ENCODE results near the gene SEMA7A. TPM values are rescaled to one million over a fixed set of nuclear protein-coding genes. Genes with fewer than 3 reads are reported as not detected.
"Not testable (repeated sequence)": the region's sequence is repeated elsewhere in the genome, so short reads cannot be mapped to it uniquely, and the experiment has no call there.

Gene SEMA7A
- total RNA-seq, 2 donors from 2014 or later = 1.8 to 1.9 TPM

- intact Hi-C loops (cut with DNase I) = no loop called here
Observed at GRCh38 chr15:74395319-74396145, 38.2 kb downstream of the SEMA7A start.

GRCh38 chr15:74394090-74394846 is 39.5 kb downstream of the SEMA7A start:
- intact Hi-C loops (cut with DNase I) = loop anchor here in 1 of 2 donors (5.0 kb wide), 1 partner anchor 33 kb away; no protein-coding TSS in a partner anchor
- no peak for ATAC-seq
- DNase-seq = no peak

More at GRCh38 chr15:74395319-74396145, 38.2 kb downstream of the SEMA7A start:
- ATAC-seq = no peak
- no peak for DNase-seq

GRCh38 chr15:74393423-74393822 is 40.3 kb downstream of the SEMA7A start:
- DNase-seq (no peak), ATAC-seq (no peak)
- intact Hi-C loops (cut with DNase I) = loop anchor here in 1 of 2 donors (5.0 kb wide), 1 partner anchor 34 kb away; no protein-coding TSS in a partner anchor

- ATAC-seq (no peak), DNase-seq (no peak)
- intact Hi-C loops (cut with DNase I) = loop anchor here in 1 of 2 donors (5.0 kb wide), 1 partner anchor 34 kb away; no protein-coding TSS in a partner anchor
Observed at GRCh38 chr15:74392902-74393301, 40.9 kb downstream of the SEMA7A start.

GRCh38 chr15:74392451-74392830 is 41.3 kb downstream of the SEMA7A start:
- intact Hi-C loops (cut with DNase I) = loop anchor here in 1 of 2 donors (5.0 kb wide), 1 partner anchor 35 kb away; no protein-coding TSS in a partner anchor
- ATAC-seq (no peak), DNase-seq (no peak)

GRCh38 chr15:74391582-74392450 is 41.9 kb downstream of the SEMA7A start:
- intact Hi-C loops (cut with DNase I) = loop anchor here in 1 of 2 donors (5.0 kb wide), 1 partner anchor 35 kb away; no protein-coding TSS in a partner anchor
- DNase-seq (no peak), ATAC-seq (no peak)

- intact Hi-C loops (cut with DNase I) = loop anchor here in 1 of 2 donors (5.0 kb wide), 1 partner anchor 37 kb away; no protein-coding TSS in a partner anchor
- no peak for DNase-seq
- ATAC-seq = no peak
Observed at GRCh38 chr15:74390647-74391288, 43.0 kb downstream of the SEMA7A start.

GRCh38 chr15:74390049-74390646 is 43.6 kb downstream of the SEMA7A start:
- intact Hi-C loops (cut with DNase I) = loop anchor here in 1 of 2 donors (5.0 kb wide), 1 partner anchor 37 kb away; no protein-coding TSS in a partner anchor
- not testable (repeated sequence) for DNase-seq, ATAC-seq

- no peak for ATAC-seq
- intact Hi-C loops (cut with DNase I) = loop anchor here in 1 of 2 donors (5.0 kb wide), 1 partner anchor 38 kb away; no protein-coding TSS in a partner anchor
- no peak for DNase-seq
Observed at GRCh38 chr15:74389241-74390048, 44.3 kb downstream of the SEMA7A start.

GRCh38 chr15:74388363-74388951 is 45.3 kb downstream of the SEMA7A start:
- DNase-seq (no peak), ATAC-seq (no peak)
- intact Hi-C loops (cut with DNase I) = no loop called here

GRCh38 chr15:74387621-74388362 is 46.0 kb downstream of the SEMA7A start:
- ATAC-seq (no peak), DNase-seq (no peak)
- intact Hi-C loops (cut with DNase I) = no loop called here

GRCh38 chr15:74387141-74387541 is 46.6 kb downstream of the SEMA7A start:
- no peak for DNase-seq
- intact Hi-C loops (cut with DNase I) = no loop called here

GRCh38 chr15:74386496-74387140 is 47.1 kb downstream of the SEMA7A start:
- ATAC-seq (no peak), DNase-seq (no peak)
- intact Hi-C loops (cut with DNase I) = no loop called here

More at GRCh38 chr15:74387141-74387541, 46.6 kb downstream of the SEMA7A start:
- no peak for ATAC-seq

GRCh38 chr15:74385733-74386132 is 48.0 kb downstream of the SEMA7A start:
- peak in 1 of 2 donors; percentile 10 for ATAC-seq
- DNase-seq = peak; percentile 54
- intact Hi-C loops (cut with DNase I) = no loop called here

- ATAC-seq = peak in 1 of 2 donors; percentile 73
- intact Hi-C loops (cut with DNase I) = no loop called here
Observed at GRCh38 chr15:74384881-74385643, 48.7 kb downstream of the SEMA7A start.

More at GRCh38 chr15:74384881-74385643, 48.7 kb downstream of the SEMA7A start:
- DNase-seq = peak; percentile 53

All from left cardiac atrium (tissue), 4 donors.